K562 (cell line): ENCODE results near the gene PIGQ. TPM values are rescaled to one million over a fixed set of nuclear protein-coding genes. Genes with fewer than 3 reads are reported as not detected.

Source experiments
- ATAC-seq: fragments of 200-7000 bp; cut with Tn5 transposase; 3 replicates; pipeline ENCODE4 v1.9.1; 2020; ENCODE audit warnings: moderate library complexity
- BruUV-seq: library from RNA; stranded (reverse); fragments of 400-500 nt; replicated peaks from 2 replicates; lab custom pipeline; 2021; lab: Mats Ljungman, UMichigan
- CTCF ChIA-PET: fragments of 300-600 bp; formaldehyde crosslinking; extraction: SDS; loops from one replicate; lab custom pipeline; 2021; ENCODE audit warnings: low intra/inter-chr PET ratio; lab: Yijun Ruan, JAX
- POLR2A ChIA-PET: fragments of 300-600, 350-650 bp; sonication (Branson Sonifier 250); formaldehyde crosslinking; extraction: SDS; loops from one replicate; lab custom pipeline; 2021; ENCODE audit warnings: antibody characterized with exemption, inconsistent platforms; lab: Yijun Ruan, JAX
- DNase-seq, 4 experiments: peaks; one replicate each; pipeline versions ENCODE4 v3.0.0 to v3.0.0-alpha.2; 2011 to 2018; ENCODE audit warnings: low spot score in 3 of 4, mixed read lengths in 3 of 4; ENCODE audit errors: extremely low read depth in 1 of 4
- FAIRE-seq: peaks from 2 replicates; lab custom pipeline; 2011; peaks lifted over from hg19 to GRCh38; lab: Jason Lieb, UNC
- H2AFZ ChIP-seq: 2 replicates; pipeline ENCODE4 v1.6.0; 2011; ENCODE audit warnings: low read depth, low read length, control low read depth, inconsistent platforms
- H3K27ac ChIP-seq: fragments of 200-600 bp; 3 replicates; pipeline ENCODE4 v1.8.0; 2011; ENCODE audit warnings: low read depth, mild to moderate bottlenecking, control low read depth, inconsistent platforms, low read length, moderate library complexity, mixed read lengths; ENCODE audit errors: extremely low read depth
- H3K27me3 ChIP-seq, 2 experiments: fragments of 300-600 bp in 1 of 2; 2 replicates in 1 of 2; 3 replicates in 1 of 2; pipeline versions ENCODE4 v1.6.0 to v1.8.0; 2011; ENCODE audit warnings: inconsistent platforms in 2 of 2, low read length in 2 of 2, mild to moderate bottlenecking in 1 of 2, mixed read lengths in 1 of 2, moderate library complexity in 1 of 2; ENCODE audit not compliant: control insufficient read depth in 2 of 2, insufficient read depth in 2 of 2
- H3K36me3 ChIP-seq: fragments of 300-600 bp; 3 replicates; pipeline ENCODE4 v1.8.0; 2011; ENCODE audit warnings: mild to moderate bottlenecking, low read length, inconsistent platforms; ENCODE audit not compliant: control insufficient read depth, insufficient read depth
- H3K4me1 ChIP-seq, 2 experiments: fragments of 200-600 bp in 1 of 2; replicated peaks in 1 of 2; 2 replicates in 1 of 2; 3 replicates in 1 of 2; pipeline versions ENCODE4 v1.5.1 to v1.8.0; 2011; ENCODE audit warnings: inconsistent platforms in 2 of 2, low read length in 2 of 2, mild to moderate bottlenecking in 1 of 2, mixed read lengths in 1 of 2, moderate library complexity in 1 of 2; ENCODE audit not compliant: control insufficient read depth in 2 of 2, insufficient read depth in 2 of 2
- H3K4me2 ChIP-seq: 2 replicates; pipeline ENCODE4 v1.6.1; 2011; ENCODE audit warnings: low read length, control low read depth, inconsistent platforms, mixed read lengths; ENCODE audit not compliant: insufficient read depth
- H3K4me3 ChIP-seq: fragments of 200-600 bp; sonication (generic), shearing (Covaris generic); 2 replicates; pipeline ENCODE4 v1.5.1; 2016; ENCODE audit warnings: control low read depth, inconsistent platforms
- H3K79me2 ChIP-seq: fragments of 200-600 bp; 3 replicates; pipeline ENCODE4 v1.8.0; 2011; ENCODE audit warnings: low read length, inconsistent platforms; ENCODE audit not compliant: control insufficient read depth, insufficient read depth
- H3K9ac ChIP-seq, 2 experiments: 2 replicates each; pipeline versions ENCODE4 v1.6.0 to v1.6.1; 2011; ENCODE audit warnings: low read depth in 2 of 2, low read length in 2 of 2, control low read depth in 1 of 2, inconsistent platforms in 1 of 2, mild to moderate bottlenecking in 1 of 2, mixed read lengths in 1 of 2; ENCODE audit not compliant: insufficient read depth in 1 of 2
- H3K9me1 ChIP-seq: one replicate; pipeline ENCODE4 v1.6.0; 2011; ENCODE audit warnings: inconsistent platforms, mild to moderate bottlenecking, low read length, moderate library complexity; ENCODE audit not compliant: control insufficient read depth, insufficient read depth
- H3K9me3 ChIP-seq: replicated peaks from 2 replicates; pipeline ENCODE4 v1.5.1; 2011; ENCODE audit warnings: low read depth, low read length, inconsistent platforms; ENCODE audit not compliant: control insufficient read depth, insufficient read depth
- H4K20me1 ChIP-seq: replicated peaks from 2 replicates; pipeline ENCODE4 v1.6.1; 2011; ENCODE audit warnings: low read length, inconsistent platforms, mixed read lengths; ENCODE audit not compliant: control insufficient read depth, insufficient read depth
- CREB1 ChIP-seq, 2 experiments: sonication (generic) in 1 of 2; formaldehyde crosslinking in 1 of 2; IDR thresholded peaks; 2 replicates each; pipeline versions ENCODE4 v1.6.1 to v1.8.0; 2012 to 2022; ENCODE audit warnings: inconsistent platforms in 1 of 2, mild to moderate bottlenecking in 1 of 2, missing genetic modification reagents in 1 of 2, moderate library complexity in 1 of 2
- FOSL1 ChIP-seq: fragments of 200-800 bp; sonication (Bioruptor generic); conservative IDR thresholded peaks from 2 replicates; pipeline ENCODE4 v1.6.1; 2016; ENCODE audit warnings: missing genetic modification characterization, missing compliant biosample characterization
- LCOR ChIP-seq: sonication (generic); formaldehyde crosslinking; IDR thresholded peaks from 2 replicates; pipeline ENCODE4 v1.8.0; 2022; ENCODE audit warnings: mild to moderate bottlenecking, missing genetic modification reagents
- NKRF ChIP-seq: fragments of 450-650 bp; IDR thresholded peaks from 2 replicates; pipeline ENCODE4 v1.6.1; 2016; ENCODE audit warnings: borderline replicate concordance
- POLR2AphosphoS2 ChIP-seq: IDR thresholded peaks from 2 replicates; pipeline ENCODE4 v1.6.1; 2012; ENCODE audit warnings: low read length, improper control_type of control experiment
- whole genome bisulfite sequencing: fragments of 100-300 bp; shearing (Covaris generic); methylation state at CpG from one replicate; pipeline ENCODE4 v1.1.6; 2016; ENCODE audit warnings: low coverage, mixed read lengths; ENCODE audit not compliant: insufficient coverage; ENCODE audit errors: missing lambda C conversion rate; 5-methylcytosine and 5-hydroxymethylcytosine counted together
- in situ Hi-C: fragments of 300-500 bp; cut with MboI; formaldehyde crosslinking; loops from 4 replicates; pipeline ENCODE4 v1.15.0; 2018; ENCODE audit warnings: inconsistent platforms, mixed read lengths
- intact Hi-C: fragments of 100-400 bp; cut with micrococcal nuclease; formaldehyde crosslinking; loops from 2 replicates; pipeline ENCODE4 v1.14.2; 2022
- polyA plus RNA-seq, 8 experiments: library from polyadenylated mRNA; depleted of rRNA in 4 of 8; stranded (reverse) in 5 of 8; unstranded in 3 of 8; fragments of >200 nt; fragmentation: Nextera tagmentation in 2 of 8; fragmentation: Illumina TruSeq in 1 of 8; extraction: Ambion mirVana in 2 of 8; extraction: Trizol in 1 of 8; gene quantifications; 2 replicates each; pipeline versions ENCODE4 v1.2.1 to v1.2.3, GENCODE V29; 2011 to 2014; ENCODE audit warnings: inconsistent platforms in 1 of 8, missing spikeins in 1 of 8
- total RNA-seq, 7 experiments: library from RNA; depleted of rRNA in 6 of 7; stranded (reverse); fragments of >200 nt in 6 of 7; fragmentation: Illumina TruSeq in 2 of 7; extraction: Trizol in 2 of 7; gene quantifications; 2 replicates each; pipeline versions ENCODE4 v1.2.1 to v1.2.3, GENCODE V29; 2011 to 2021; ENCODE audit warnings: low replicate concordance in 1 of 7

The PIGQ gene
- total and polyA plus RNA-seq, 9 of the 15 experiments (the other 6 are each of a cell fraction or from before 2014, with no cell fraction given): 0.20 to 49.6 (median 11.7) TPM

- DNase-seq (no peak), ATAC-seq (no peak), FAIRE-seq (peak; percentile 44)
- WGBS: 28% methylated on average over 10 of the region's 10 CpGs
- BruUV-seq: no TSS peak
- Histone ChIP-seq H3K4me3 (peak overlapping the region; percentile 90), H3K4me1 (peaks cover 18 to 71% of the 10 kb centered on the region in 2 experiments; a peak in 4 of 5 replicates), H4K20me1 (peaks cover 16% of the 10 kb centered on the region), H3K9me3 (no peaks in the 10 kb centered on the region), H3K79me2 (peaks cover 75% of the 10 kb centered on the region), H3K27me3 (no peaks in the 10 kb centered on the region), H3K4me2 (peak overlapping the region; percentile 94), H3K9me1 (peaks cover 8% of the 10 kb centered on the region), H3K9ac (peak overlapping the region; percentile 84 to 95), H2AFZ (no peak overlapping the region), H3K36me3 (peaks cover 26% of the 10 kb centered on the region; the same call in 2 of the 3 replicates), H3K27ac (peak overlapping the region; percentile 80; the same call in 2 of the 3 replicates)
- CTCF ChIA-PET: no interaction called here
- intact Hi-C loops: loop anchor here (1.0 kb wide), 1 partner anchor 50 kb away; the partner anchor contains the start of gene MCRIP2
- POLR2A ChIA-PET: interaction anchor here (0.8 to 1.2 kb wide), 4 partner anchors 9 to 41 kb away, joined by 3 to 4 read pairs (median 3); no protein-coding TSS in a partner anchor
- in situ Hi-C loops: no loop called here
- TF ChIP-seq NKRF (no peak), LCOR (CRISPR knock-in tag) (no peak), POLR2AphosphoS2 (no peak), FOSL1 (tag) (no peak), CREB1 (IDR thresholded peaks at IDR 0.05) (0 out of 2 replicates have a peak, but pooled peaks have one; percentile 26), CREB1 (CRISPR knock-in tag; IDR thresholded peaks at IDR 0.05) (peak; percentile 55; the same call in 1 of the 2 replicates)
Measured at GRCh38 chr16:590815-591200, 21.0 kb downstream of the PIGQ start.
